ENCODE measurements around the gene ACY1. TPM values are rescaled to one million over a fixed set of nuclear protein-coding genes. Genes with fewer than 3 reads are reported as not detected.

The ACY1 gene
- total and polyA plus RNA-seq, 11 donors = 14.8 to 45.3 (median 25.4) TPM

GRCh38 chr3:51994530-51994929 lies 11.2 kb downstream of the ACY1 start:
- TF ChIP-seq CTCF (IDR thresholded peaks at IDR 0.05) = no peak
- TF ChIP-seq POLR2A (IDR thresholded peaks at IDR 0.05) = no peak
- no peak for DNase-seq
- peak overlapping the region in 9 of 12 donors; percentile 75 to 94 (median 79) for H3K4me3 ChIP-seq
- peaks cover 0 to 42% (median 33%) of the 10 kb centered on the region in 9 donors for H3K36me3 ChIP-seq
- 67 to 81% (median 73%) methylated on average over 2 of the region's 2 CpGs for WGBS, 4 donors
- peak overlapping the region in 5 of 12 donors; percentile 84 to 92 (median 91) for H3K27ac ChIP-seq
- no peak for ATAC-seq
- H3K4me1 ChIP-seq = peaks cover 0 to 25% (median 15%) of the 10 kb centered on the region in 12 donors
- intact Hi-C loops (cut with DNase I) = loop anchor here in 2 of 10 donors (10.0 kb wide), 2 partner anchors 290 to 340 kb away; partner anchors contain the start of gene GLYCTK (in 1 of the 2)
- no peaks in the 10 kb centered on the region for H3K9me3 ChIP-seq
- H3K27me3 ChIP-seq = no peaks in the 10 kb centered on the region

GRCh38 chr3:51995346-51996163 lies 12.2 kb downstream of the ACY1 start, which contains the start of gene RPL29:
TSS of gene RPL29 (minus strand) at chr3:51995895. CDS start at chr3:51995461, 434 bp downstream.
- Histone ChIP-seq H3K4me1 (peaks cover 0 to 25% (median 12%) of the 10 kb centered on the region in 12 donors), H3K4me3 (peak within 1 kb of the TSS; percentile 67 to 94 (median 76)), H3K9me3 (no peaks in the 10 kb centered on the region), H3K27ac (peak within 1 kb of the TSS; percentile 63 to 95 (median 85)), H3K36me3 (peaks cover 0 to 42% (median 33%) of the 10 kb centered on the region in 9 donors), H3K27me3 (no peaks in the 10 kb centered on the region)
- intact Hi-C loops (cut with DNase I) = loop anchor here in 4 of 10 donors (1.0 to 10.0 kb wide), 4 partner anchors 53 to 339 kb away; partner anchors contain the start of genes GLYCTK (in 1 of the 4) and PARP3 (in 1 of the 4)
- WGBS, 4 donors = 0 to 2% (median 1%) methylated on average over 39 to 40 of the region's 40 CpGs
- TF ChIP-seq CTCF (IDR thresholded peaks at IDR 0.05) = peak in 8 of 12 donors; percentile 22 to 67 (median 30)
- peak in 1 of 2 donors; percentile 56 for TF ChIP-seq POLR2A (IDR thresholded peaks at IDR 0.05)
- peak; percentile 90 to 93 (median 92) for DNase-seq
- ATAC-seq = peak; percentile 91 to 96 (median 94)

GRCh38 chr3:51997172-51997571 lies 13.8 kb downstream of the ACY1 start:
- H3K36me3 ChIP-seq = peaks cover 0 to 31% (median 28%) of the 10 kb centered on the region in 9 donors
- 58 to 73% (median 64%) methylated on average over 2 of the region's 2 CpGs for WGBS, 4 donors
- ATAC-seq (no peak), DNase-seq (no peak)
- peaks cover 0 to 32% (median 16%) of the 10 kb centered on the region in 12 donors for H3K4me1 ChIP-seq
- intact Hi-C loops (cut with DNase I) = loop anchor here in 3 of 10 donors (5.0 to 10.0 kb wide), 3 partner anchors 275 to 338 kb away; partner anchors contain the start of gene GLYCTK (in 1 of the 3)
- TF ChIP-seq POLR2A (IDR thresholded peaks at IDR 0.05) (no peak), CTCF (IDR thresholded peaks at IDR 0.05) (no peak)
- no peaks in the 10 kb centered on the region for H3K9me3 ChIP-seq
- H3K27me3 ChIP-seq = no peaks in the 10 kb centered on the region
- no peak overlapping the region for H3K27ac ChIP-seq
- no peak overlapping the region for H3K4me3 ChIP-seq
